GM10266 (cell line): ENCODE results near the gene NR2F6.
"Not testable (repeated sequence)": the region's sequence is repeated elsewhere in the genome, so short reads cannot be mapped to it uniquely, and the experiment has no call there.

Experiments
- DNase-seq: peaks from one replicate; pipeline ENCODE4 v3.0.0; 2012; ENCODE audit errors: extremely low spot score
- CTCF ChIP-seq: IDR thresholded peaks from 2 replicates; pipeline ENCODE4 v1.5.1; 2012; ENCODE audit warnings: mild to moderate bottlenecking, low read depth; ENCODE audit not compliant: control insufficient read depth, insufficient read depth; ENCODE audit errors: missing control alignments

The NR2F6 gene

GRCh38 chr19:17285415-17286135, 39.9 kb upstream of the NR2F6 start:
- TF ChIP-seq CTCF = no peak
- no peak for DNase-seq

- TF ChIP-seq CTCF = no peak
- DNase-seq = no peak
Observed at GRCh38 chr19:17283504-17283996, 37.8 kb upstream of the NR2F6 start.

GRCh38 chr19:17282488-17283125, 36.9 kb upstream of the NR2F6 start:
- TF ChIP-seq CTCF = peak; percentile 99
- DNase-seq = peak; percentile 89

- DNase-seq = peak; percentile 81
- no peak for TF ChIP-seq CTCF
Observed at GRCh38 chr19:17281391-17282304, 35.9 kb upstream of the NR2F6 start, which contains the start of gene ANKLE1. ANKLE1 (plus strand) TSS chr19:17281901; CDS start chr19:17281921, 20 bp downstream.

GRCh38 chr19:17279436-17279835, 33.7 kb upstream of the NR2F6 start:
- no peak for DNase-seq
- TF ChIP-seq CTCF = no peak

GRCh38 chr19:17275441-17276175, 29.9 kb upstream of the NR2F6 start:
- TF ChIP-seq CTCF = no peak
- DNase-seq = no peak

GRCh38 chr19:17274892-17275291, 29.2 kb upstream of the NR2F6 start:
- DNase-seq = not testable (repeated sequence)
